OCI-LY7 (cell line): ENCODE results near the gene ENOX1.

Source experiments
- EZH2phosphoT487 ChIP-seq: fragments of 200-600 bp; sonication (generic); IDR thresholded peaks from 2 replicates; pipeline ENCODE4 v1.6.1; 2018; ENCODE audit warnings: low read depth, borderline replicate concordance, mild to moderate bottlenecking, mixed run types, antibody characterized with exemption, low read length, moderate library complexity, mixed read lengths
- TF ChIP-seq, protein P1 (sequence below): fragments of 200-600 bp; sonication (generic); conservative IDR thresholded peaks from 2 replicates; pipeline ENCODE4 v1.5.1; 2014; ENCODE audit warnings: mild to moderate bottlenecking, antibody characterized with exemption, low read length, moderate library complexity, mixed read lengths

DNA sequence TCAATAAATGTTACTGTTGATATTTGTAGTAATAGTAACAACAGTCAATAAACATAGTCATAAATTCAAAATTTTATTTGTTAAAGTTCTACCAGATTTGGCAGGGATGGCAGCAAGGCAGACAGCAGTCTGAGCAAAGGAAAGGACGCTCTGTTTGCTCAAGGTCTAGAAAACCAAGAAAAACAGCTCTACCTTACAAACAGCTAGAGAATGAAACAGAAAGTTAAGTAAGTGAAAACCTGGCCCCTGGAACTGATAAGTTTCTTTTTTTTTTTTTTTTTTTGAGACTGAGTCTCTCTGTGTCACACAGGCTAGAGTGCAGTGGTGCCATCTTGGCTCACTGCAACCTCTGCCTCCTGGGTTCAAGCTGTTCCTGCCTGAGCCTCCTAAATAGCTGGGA is 27.9 kb downstream of the ENOX1 start:
- TF ChIP-seq, protein P1, sequence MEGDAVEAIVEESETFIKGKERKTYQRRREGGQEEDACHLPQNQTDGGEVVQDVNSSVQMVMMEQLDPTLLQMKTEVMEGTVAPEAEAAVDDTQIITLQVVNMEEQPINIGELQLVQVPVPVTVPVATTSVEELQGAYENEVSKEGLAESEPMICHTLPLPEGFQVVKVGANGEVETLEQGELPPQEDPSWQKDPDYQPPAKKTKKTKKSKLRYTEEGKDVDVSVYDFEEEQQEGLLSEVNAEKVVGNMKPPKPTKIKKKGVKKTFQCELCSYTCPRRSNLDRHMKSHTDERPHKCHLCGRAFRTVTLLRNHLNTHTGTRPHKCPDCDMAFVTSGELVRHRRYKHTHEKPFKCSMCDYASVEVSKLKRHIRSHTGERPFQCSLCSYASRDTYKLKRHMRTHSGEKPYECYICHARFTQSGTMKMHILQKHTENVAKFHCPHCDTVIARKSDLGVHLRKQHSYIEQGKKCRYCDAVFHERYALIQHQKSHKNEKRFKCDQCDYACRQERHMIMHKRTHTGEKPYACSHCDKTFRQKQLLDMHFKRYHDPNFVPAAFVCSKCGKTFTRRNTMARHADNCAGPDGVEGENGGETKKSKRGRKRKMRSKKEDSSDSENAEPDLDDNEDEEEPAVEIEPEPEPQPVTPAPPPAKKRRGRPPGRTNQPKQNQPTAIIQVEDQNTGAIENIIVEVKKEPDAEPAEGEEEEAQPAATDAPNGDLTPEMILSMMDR: no peak
- no peak for TF ChIP-seq EZH2phosphoT487
